LNCaP clone FGC (cell line): Measurements from ENCODE around the gene NRIP3.

Source experiments
- DNase-seq: peaks from one replicate; pipeline ENCODE4 v3.0.0-alpha.2; 2011; ENCODE audit warnings: low read depth
- H3K4me3 ChIP-seq: 2 replicates; pipeline ENCODE4 v1.5.1; 2011; ENCODE audit warnings: mild to moderate bottlenecking, low read depth, low read length, control low read depth
- TF ChIP-seq, protein P1 (sequence below): IDR thresholded peaks from 2 replicates; pipeline ENCODE4 v1.5.1; 2012; ENCODE audit warnings: mild to moderate bottlenecking; ENCODE audit not compliant: control insufficient read depth, insufficient read depth; ENCODE audit errors: extremely low read depth

The NRIP3 gene

GRCh38 chr11:9040410-9040809 lies 36.6 kb upstream of the NRIP3 start:
- no peak for DNase-seq
- H3K4me3 ChIP-seq = no peak overlapping the region
- TF ChIP-seq, protein P1, sequence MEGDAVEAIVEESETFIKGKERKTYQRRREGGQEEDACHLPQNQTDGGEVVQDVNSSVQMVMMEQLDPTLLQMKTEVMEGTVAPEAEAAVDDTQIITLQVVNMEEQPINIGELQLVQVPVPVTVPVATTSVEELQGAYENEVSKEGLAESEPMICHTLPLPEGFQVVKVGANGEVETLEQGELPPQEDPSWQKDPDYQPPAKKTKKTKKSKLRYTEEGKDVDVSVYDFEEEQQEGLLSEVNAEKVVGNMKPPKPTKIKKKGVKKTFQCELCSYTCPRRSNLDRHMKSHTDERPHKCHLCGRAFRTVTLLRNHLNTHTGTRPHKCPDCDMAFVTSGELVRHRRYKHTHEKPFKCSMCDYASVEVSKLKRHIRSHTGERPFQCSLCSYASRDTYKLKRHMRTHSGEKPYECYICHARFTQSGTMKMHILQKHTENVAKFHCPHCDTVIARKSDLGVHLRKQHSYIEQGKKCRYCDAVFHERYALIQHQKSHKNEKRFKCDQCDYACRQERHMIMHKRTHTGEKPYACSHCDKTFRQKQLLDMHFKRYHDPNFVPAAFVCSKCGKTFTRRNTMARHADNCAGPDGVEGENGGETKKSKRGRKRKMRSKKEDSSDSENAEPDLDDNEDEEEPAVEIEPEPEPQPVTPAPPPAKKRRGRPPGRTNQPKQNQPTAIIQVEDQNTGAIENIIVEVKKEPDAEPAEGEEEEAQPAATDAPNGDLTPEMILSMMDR = no peak

DNA sequence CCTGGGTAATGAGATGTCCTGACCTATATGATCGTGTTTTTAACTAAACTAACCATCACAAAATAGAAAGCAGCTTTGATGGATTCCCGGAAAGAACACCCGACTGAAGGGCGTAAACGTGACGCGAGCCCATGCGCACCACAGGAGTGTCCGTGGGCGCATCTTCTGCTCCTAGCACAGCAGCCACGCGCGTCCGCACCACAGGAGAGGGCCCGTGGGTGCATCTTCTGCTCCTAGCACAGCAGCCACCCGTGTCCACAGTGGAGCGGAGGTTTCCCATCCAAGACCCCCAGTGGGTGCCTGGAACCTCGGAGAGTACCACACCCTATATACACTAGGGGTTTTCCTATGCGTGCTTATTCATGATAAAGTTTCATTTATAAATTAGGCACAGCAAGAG lies 36.1 kb upstream of the NRIP3 start:
- TF ChIP-seq, protein P1 = no peak
- DNase-seq = no peak
- no peak overlapping the region for H3K4me3 ChIP-seq

GRCh38 chr11:9039198-9039597 lies 35.4 kb upstream of the NRIP3 start:
- no peak for DNase-seq
- H3K4me3 ChIP-seq = no peak overlapping the region
- TF ChIP-seq, protein P1 = no peak

DNA sequence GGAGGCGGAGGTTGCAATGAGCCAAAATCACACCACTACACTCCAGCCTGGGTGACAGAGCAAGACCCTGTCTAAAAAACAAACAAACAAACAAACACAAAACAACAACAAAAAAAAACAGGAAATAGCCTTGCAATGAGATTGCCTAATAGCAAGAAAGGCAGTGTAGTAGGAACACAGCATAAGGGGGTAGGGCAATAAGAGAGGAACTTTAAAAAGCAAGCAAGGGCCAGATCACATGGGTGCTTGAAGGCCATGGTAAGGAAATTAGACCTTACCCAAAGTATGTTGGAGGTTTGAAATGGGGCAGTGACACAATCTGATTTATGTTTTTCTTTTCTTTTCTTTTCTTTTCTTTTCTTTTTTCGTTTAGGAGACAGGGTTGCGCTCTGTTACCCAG lies 34.7 kb upstream of the NRIP3 start:
- no peak for DNase-seq
- TF ChIP-seq, protein P1 = no peak
- H3K4me3 ChIP-seq = no peak overlapping the region

DNA sequence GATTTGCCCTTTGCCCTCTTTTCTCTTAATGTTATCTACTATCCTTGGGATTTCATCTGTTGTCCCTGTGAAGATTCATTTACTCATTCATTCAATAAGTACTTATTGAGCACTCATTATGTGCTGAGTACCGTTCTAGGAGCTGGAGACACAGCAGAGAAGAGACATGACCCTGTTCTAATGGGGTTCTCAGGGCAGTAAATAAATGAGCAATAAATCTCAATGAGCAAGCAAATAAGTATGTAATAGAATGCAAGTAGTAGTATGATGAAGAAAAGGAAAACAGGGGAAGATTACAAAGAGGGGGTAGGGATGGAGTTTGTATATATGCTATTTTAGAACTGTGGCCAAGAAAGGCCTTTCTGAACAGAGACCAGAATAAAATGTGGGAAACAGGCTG lies 34.2 kb upstream of the NRIP3 start:
- TF ChIP-seq, protein P1 = no peak
- no peak for DNase-seq
- H3K4me3 ChIP-seq = no peak overlapping the region

DNA sequence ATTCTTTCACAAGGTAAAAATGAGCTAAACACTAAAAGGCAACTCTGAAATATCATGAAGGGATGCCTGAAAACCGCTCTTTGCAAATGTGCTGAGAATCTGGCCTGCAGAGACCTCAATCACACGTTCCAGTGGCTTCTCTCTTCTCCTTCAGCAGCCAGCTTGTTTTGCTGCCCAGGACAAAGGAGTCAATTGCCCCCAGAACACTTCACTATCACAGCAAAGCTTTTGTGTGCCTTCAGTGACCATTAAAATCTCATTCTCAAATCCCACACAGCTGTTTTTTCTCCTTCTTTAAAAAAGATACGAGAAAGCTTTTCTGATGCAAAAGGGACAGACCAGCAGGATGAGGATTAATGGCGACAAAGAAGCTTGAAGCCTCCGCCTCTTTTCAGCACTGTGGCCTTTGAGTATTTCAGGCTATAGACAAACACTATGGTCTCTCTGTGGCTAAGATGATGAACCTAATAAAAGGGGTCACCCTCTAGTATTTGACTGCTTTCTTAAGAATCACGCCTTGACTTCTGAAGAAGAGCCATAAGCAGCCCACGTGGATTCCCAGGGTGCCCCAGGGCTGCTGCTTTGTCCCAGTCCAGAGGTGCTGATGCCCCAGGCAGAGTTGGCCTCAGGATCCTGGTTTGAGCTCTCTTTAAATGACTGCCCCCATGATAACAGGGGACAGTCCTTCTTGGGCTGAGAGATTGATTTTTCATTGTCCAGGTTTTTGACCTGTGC lies 33.4 kb upstream of the NRIP3 start:
- DNase-seq = no peak
- no peak overlapping the region for H3K4me3 ChIP-seq
- TF ChIP-seq, protein P1 = no peak

- no peak for DNase-seq
- TF ChIP-seq, protein P1 = no peak
- H3K4me3 ChIP-seq = no peak overlapping the region
Measured at GRCh38 chr11:9030601-9031000, 26.8 kb upstream of the NRIP3 start.
